Measurements from ENCODE around the gene GRB14. TPM values are rescaled to one million over a fixed set of nuclear protein-coding genes. Genes with fewer than 3 reads are reported as not detected.
A peak's percentile ranks its signal among the peaks of the same experiment; 100 is the strongest.

Gene GRB14
- total and polyA plus RNA-seq, 8 donors = 4.1 to 75.4 (median 60.0) TPM

- TF ChIP-seq, protein P1, sequence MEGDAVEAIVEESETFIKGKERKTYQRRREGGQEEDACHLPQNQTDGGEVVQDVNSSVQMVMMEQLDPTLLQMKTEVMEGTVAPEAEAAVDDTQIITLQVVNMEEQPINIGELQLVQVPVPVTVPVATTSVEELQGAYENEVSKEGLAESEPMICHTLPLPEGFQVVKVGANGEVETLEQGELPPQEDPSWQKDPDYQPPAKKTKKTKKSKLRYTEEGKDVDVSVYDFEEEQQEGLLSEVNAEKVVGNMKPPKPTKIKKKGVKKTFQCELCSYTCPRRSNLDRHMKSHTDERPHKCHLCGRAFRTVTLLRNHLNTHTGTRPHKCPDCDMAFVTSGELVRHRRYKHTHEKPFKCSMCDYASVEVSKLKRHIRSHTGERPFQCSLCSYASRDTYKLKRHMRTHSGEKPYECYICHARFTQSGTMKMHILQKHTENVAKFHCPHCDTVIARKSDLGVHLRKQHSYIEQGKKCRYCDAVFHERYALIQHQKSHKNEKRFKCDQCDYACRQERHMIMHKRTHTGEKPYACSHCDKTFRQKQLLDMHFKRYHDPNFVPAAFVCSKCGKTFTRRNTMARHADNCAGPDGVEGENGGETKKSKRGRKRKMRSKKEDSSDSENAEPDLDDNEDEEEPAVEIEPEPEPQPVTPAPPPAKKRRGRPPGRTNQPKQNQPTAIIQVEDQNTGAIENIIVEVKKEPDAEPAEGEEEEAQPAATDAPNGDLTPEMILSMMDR (IDR thresholded peaks at IDR 0.05) = peak; percentile 30 to 42
- intact Hi-C loops (cut with DNase I) = no loop called here
- Histone ChIP-seq H3K36me3 (no peaks in the 10 kb centered on the region), H3K27me3 (no peaks in the 10 kb centered on the region), H3K9me3 (no peaks in the 10 kb centered on the region), H3K4me3 (no peak overlapping the region), H3K4me1 (no peaks in the 10 kb centered on the region), H3K27ac (no peak overlapping the region)
- DNase-seq = peak in 1 of 4 donors; percentile 30
- peak; percentile 78 for ATAC-seq
Measured at GRCh38 chr2:164538240-164538866, 82.9 kb downstream of the GRB14 start.

DNA sequence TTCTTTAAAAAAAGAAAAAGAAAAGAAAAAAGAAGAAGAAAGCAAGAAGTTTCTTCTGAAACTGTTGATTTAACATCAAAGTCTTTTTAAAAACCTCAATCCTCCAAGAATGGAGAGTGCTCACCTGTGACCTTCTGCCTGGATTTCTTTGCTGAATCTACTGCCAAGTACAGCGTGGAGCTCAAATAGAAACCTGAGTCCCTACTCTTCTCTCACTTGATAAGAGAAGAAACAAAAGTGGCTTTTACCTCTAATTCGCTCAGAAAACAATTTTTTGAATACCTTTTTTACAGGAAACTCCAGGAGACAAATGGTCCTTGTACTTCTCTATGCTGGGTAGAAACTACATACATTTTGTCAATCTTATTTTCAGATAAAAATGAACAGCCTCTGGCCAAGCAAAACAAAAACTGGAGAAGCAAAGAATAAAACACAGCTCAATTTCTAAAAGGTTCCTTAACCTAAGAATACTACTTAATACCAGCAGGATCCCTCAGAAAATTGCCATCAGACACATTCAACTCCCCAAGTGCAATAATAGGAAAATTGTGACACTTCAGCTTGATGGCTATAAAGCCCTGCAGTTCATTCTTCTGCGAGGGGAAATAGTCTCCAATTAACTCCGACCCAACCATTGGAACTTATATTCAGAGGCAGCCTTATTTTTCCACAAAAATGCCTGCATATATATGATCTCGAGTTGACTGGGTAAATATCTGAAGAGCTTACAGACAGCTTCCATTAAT is 85.8 kb downstream of the GRB14 start:
- ATAC-seq (peak; percentile 87), DNase-seq (peak in 1 of 4 donors; percentile 34)
- H3K4me3 ChIP-seq = no peak overlapping the region
- H3K27ac ChIP-seq = no peak overlapping the region
- TF ChIP-seq, protein P1 (IDR thresholded peaks at IDR 0.05) = no peak
- H3K27me3 ChIP-seq = no peaks in the 10 kb centered on the region
- H3K9me3 ChIP-seq = no peaks in the 10 kb centered on the region
- H3K36me3 ChIP-seq = no peaks in the 10 kb centered on the region
- H3K4me1 ChIP-seq = no peaks in the 10 kb centered on the region
- intact Hi-C loops (cut with DNase I) = no loop called here

- Histone ChIP-seq H3K36me3 (no peaks in the 10 kb centered on the region), H3K27me3 (no peaks in the 10 kb centered on the region), H3K4me1 (no peaks in the 10 kb centered on the region), H3K9me3 (no peaks in the 10 kb centered on the region), H3K27ac (no peak overlapping the region), H3K4me3 (no peak overlapping the region)
- DNase-seq = no peak
- ATAC-seq = peak; percentile 60
- intact Hi-C loops (cut with DNase I) = no loop called here
- TF ChIP-seq, protein P1 (IDR thresholded peaks at IDR 0.05) = no peak
Measured at GRCh38 chr2:164530464-164530863, 90.8 kb downstream of the GRB14 start.

- Histone ChIP-seq H3K27me3 (no peaks in the 10 kb centered on the region), H3K4me3 (no peak overlapping the region), H3K27ac (no peak overlapping the region), H3K36me3 (no peaks in the 10 kb centered on the region), H3K4me1 (no peaks in the 10 kb centered on the region), H3K9me3 (peaks cover 0 to 5% of the 10 kb centered on the region in 2 donors)
- TF ChIP-seq, protein P1 (IDR thresholded peaks at IDR 0.05) = no peak
- DNase-seq = no peak
- intact Hi-C loops (cut with DNase I) = no loop called here
- ATAC-seq = no peak
Measured at GRCh38 chr2:164523726-164524125, 97.6 kb downstream of the GRB14 start.

GRCh38 chr2:164523009-164523408 is 98.3 kb downstream of the GRB14 start:
- Histone ChIP-seq H3K4me3 (no peak overlapping the region), H3K4me1 (no peaks in the 10 kb centered on the region), H3K27ac (no peak overlapping the region), H3K9me3 (peaks cover 0 to 12% of the 10 kb centered on the region in 2 donors), H3K36me3 (no peaks in the 10 kb centered on the region), H3K27me3 (no peaks in the 10 kb centered on the region)
- DNase-seq (no peak), ATAC-seq (no peak)
- intact Hi-C loops (cut with DNase I) = no loop called here
- TF ChIP-seq, protein P1 (IDR thresholded peaks at IDR 0.05) = no peak

Measured in left lung (tissue), 10 donors.